ENCODE results near the gene FILIP1. TPM values are rescaled to one million over a fixed set of nuclear protein-coding genes. Genes with fewer than 3 reads are reported as not detected.

The FILIP1 gene
- total and polyA plus RNA-seq, 2 of the 8 experiments (the other 6 are each of a cell fraction or from before 2014, with no cell fraction given): 2.4 to 5.7 TPM

- H3K79me2 ChIP-seq (ENCODE audit: control insufficient read depth in 1 of 2, insufficient read depth in 2 of 2, low read length in 2 of 2): peaks cover 0 to 38% of the 10 kb centered on the region in 2 experiments; a peak in 2 of 4 replicates
- no peak overlapping the region for H3K27ac ChIP-seq (ENCODE audit: low read depth, low read length)
- no peaks in the 10 kb centered on the region for H4K20me1 ChIP-seq (replicated peaks in 1 of 2; ENCODE audit: control insufficient read depth in 1 of 2, insufficient read depth in 2 of 2, low read length in 2 of 2)
- H4K8ac ChIP-seq (ENCODE audit: extremely low read depth, insufficient read depth, low read length): no peak overlapping the region
- H3K9me3 ChIP-seq (ENCODE audit: insufficient read depth in 2 of 2, low read depth in 1 of 2, low read length in 1 of 2): no peaks in the 10 kb centered on the region
- FAIRE-seq (no peak), DNase-seq (ENCODE audit: low read depth in 1 of 2, low spot score in 2 of 2) (no peak)
- H3K14ac ChIP-seq (ENCODE audit: insufficient read length): no peak overlapping the region
- no peaks in the 10 kb centered on the region for H3K23me2 ChIP-seq (ENCODE audit: low read depth, low read length)
- no peak overlapping the region for H3K4me2 ChIP-seq (ENCODE audit: insufficient read depth in 1 of 2, low read depth in 2 of 2, low read length in 2 of 2)
- no peaks in the 10 kb centered on the region for H3K27me3 ChIP-seq (replicated peaks in 1 of 4; ENCODE audit: control insufficient read depth in 3 of 4, extremely low read depth in 1 of 4, insufficient read depth in 3 of 4, low read length in 3 of 4)
- CTCF ChIA-PET (ENCODE audit: partially characterized antibody): interaction anchor here (0.6 to 2.0 kb wide), 7 partner anchors 13 to 1608 kb away, joined by 3 to 6 read pairs (median 4); no protein-coding TSS in a partner anchor
- H3K4me1 ChIP-seq (replicated peaks in 1 of 4; ENCODE audit: control insufficient read depth in 3 of 4, insufficient read depth in 4 of 4, low read length in 3 of 4): peaks cover 0 to 3% (median 1%) of the 10 kb centered on the region in 4 experiments; a peak in 2 of 7 replicates
- peaks cover 2 to 42% (median 9%) of the 10 kb centered on the region in 4 experiments; a peak in 5 of 8 replicates for H3K36me3 ChIP-seq (ENCODE audit: control insufficient read depth in 2 of 4, insufficient read depth in 4 of 4, low read length in 3 of 4)
- no peak overlapping the region for H3K4me3 ChIP-seq (ENCODE audit: extremely low read depth in 1 of 4, insufficient read depth in 2 of 4, low read depth in 3 of 4, low read length in 4 of 4)
- H2BK5ac ChIP-seq (ENCODE audit: low read depth, low read length): no peak overlapping the region
- no peak overlapping the region for H4K5ac ChIP-seq (ENCODE audit: insufficient read length, low read depth, low read length)
- H2BK120ac ChIP-seq (replicated peaks; ENCODE audit: low read depth, low read length): no peak overlapping the region
- H3K9ac ChIP-seq (replicated peaks in 1 of 4; ENCODE audit: extremely low read depth in 1 of 4, low read depth in 3 of 4, low read length in 3 of 4): no peak overlapping the region
- no peak overlapping the region for H3K18ac ChIP-seq (ENCODE audit: extremely low read depth, low read length)
- no peak overlapping the region for H2BK12ac ChIP-seq (ENCODE audit: low read depth, low read length)
- H2AFZ ChIP-seq (ENCODE audit: low read length): no peak overlapping the region
- POLR2A ChIA-PET (ENCODE audit: partially characterized antibody): interaction anchor here (0.6 kb wide), 1 partner anchor 1801 kb away, joined by 3 read pairs; the partner anchor contains the start of gene MTO1
- 86% methylated on average over 4 of the region's 4 CpGs; no CpG with 5 or more reads in 1 of the 2 experiments for WGBS, 2 experiments (ENCODE audit: extremely low coverage in 1 of 2, insufficient coverage in 1 of 2, insufficient read length in 1 of 2, insufficient replicate concordance in 2 of 2, low coverage in 1 of 2, low lambda C conversion rate in 2 of 2, missing lambda C conversion rate in 1 of 2)
- H2AK5ac ChIP-seq (ENCODE audit: low read depth, low read length): no peak overlapping the region
- no peak overlapping the region for H2BK15ac ChIP-seq (ENCODE audit: low read length)
- no peak overlapping the region for H2BK20ac ChIP-seq (ENCODE audit: low read length)
- no peaks in the 10 kb centered on the region for H3K79me1 ChIP-seq (ENCODE audit: low read depth, low read length)
- H4K91ac ChIP-seq (replicated peaks; ENCODE audit: insufficient read length, low read length): no peak overlapping the region
- no peak overlapping the region for H3K4ac ChIP-seq (replicated peaks; ENCODE audit: insufficient read length, low read depth, low read length)
- H3K23ac ChIP-seq (ENCODE audit: insufficient read length): no peak overlapping the region
- H3K56ac ChIP-seq (replicated peaks; ENCODE audit: insufficient read length, low read depth, low read length): no peak overlapping the region
- TF ChIP-seq JUN (IDR thresholded peaks at IDR 0.05; ENCODE audit: low read depth, low read length) (no peak), TBP (IDR thresholded peaks at IDR 0.05; ENCODE audit: low read depth, low read length) (no peak), SIX5 (IDR thresholded peaks at IDR 0.05; ENCODE audit: low read depth, low read length) (no peak), CHD2 (IDR thresholded peaks at IDR 0.05; ENCODE audit: low read length) (no peak), CHD1 (IDR thresholded peaks at IDR 0.05; ENCODE audit: low read depth, low read length) (no peak), JUND (IDR thresholded peaks at IDR 0.05; ENCODE audit: low read length) (no peak), MAFK (IDR thresholded peaks at IDR 0.05; ENCODE audit: low read depth, low read length) (no peak), HDAC6 (IDR thresholded peaks at IDR 0.05; ENCODE audit: low read depth, low read length) (no peak), YY1 (IDR thresholded peaks at IDR 0.05; ENCODE audit: low read depth, low read length) (no peak), ZNF274 (IDR thresholded peaks at IDR 0.05; ENCODE audit: borderline replicate concordance, extremely low read depth, low read length) (no peak)
- TF ChIP-seq, protein P1, sequence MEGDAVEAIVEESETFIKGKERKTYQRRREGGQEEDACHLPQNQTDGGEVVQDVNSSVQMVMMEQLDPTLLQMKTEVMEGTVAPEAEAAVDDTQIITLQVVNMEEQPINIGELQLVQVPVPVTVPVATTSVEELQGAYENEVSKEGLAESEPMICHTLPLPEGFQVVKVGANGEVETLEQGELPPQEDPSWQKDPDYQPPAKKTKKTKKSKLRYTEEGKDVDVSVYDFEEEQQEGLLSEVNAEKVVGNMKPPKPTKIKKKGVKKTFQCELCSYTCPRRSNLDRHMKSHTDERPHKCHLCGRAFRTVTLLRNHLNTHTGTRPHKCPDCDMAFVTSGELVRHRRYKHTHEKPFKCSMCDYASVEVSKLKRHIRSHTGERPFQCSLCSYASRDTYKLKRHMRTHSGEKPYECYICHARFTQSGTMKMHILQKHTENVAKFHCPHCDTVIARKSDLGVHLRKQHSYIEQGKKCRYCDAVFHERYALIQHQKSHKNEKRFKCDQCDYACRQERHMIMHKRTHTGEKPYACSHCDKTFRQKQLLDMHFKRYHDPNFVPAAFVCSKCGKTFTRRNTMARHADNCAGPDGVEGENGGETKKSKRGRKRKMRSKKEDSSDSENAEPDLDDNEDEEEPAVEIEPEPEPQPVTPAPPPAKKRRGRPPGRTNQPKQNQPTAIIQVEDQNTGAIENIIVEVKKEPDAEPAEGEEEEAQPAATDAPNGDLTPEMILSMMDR (IDR thresholded peaks at IDR 0.05; ENCODE audit: control extremely low read depth in 1 of 3, insufficient read depth in 1 of 3, low read depth in 1 of 3, low read length in 3 of 3): no peak
Measured at GRCh38 chr6:75262716-75263400, 230.7 kb downstream of the FILIP1 start.

Data from H1 (cell line).